ENCODE data around the gene CADPS2.

DNA sequence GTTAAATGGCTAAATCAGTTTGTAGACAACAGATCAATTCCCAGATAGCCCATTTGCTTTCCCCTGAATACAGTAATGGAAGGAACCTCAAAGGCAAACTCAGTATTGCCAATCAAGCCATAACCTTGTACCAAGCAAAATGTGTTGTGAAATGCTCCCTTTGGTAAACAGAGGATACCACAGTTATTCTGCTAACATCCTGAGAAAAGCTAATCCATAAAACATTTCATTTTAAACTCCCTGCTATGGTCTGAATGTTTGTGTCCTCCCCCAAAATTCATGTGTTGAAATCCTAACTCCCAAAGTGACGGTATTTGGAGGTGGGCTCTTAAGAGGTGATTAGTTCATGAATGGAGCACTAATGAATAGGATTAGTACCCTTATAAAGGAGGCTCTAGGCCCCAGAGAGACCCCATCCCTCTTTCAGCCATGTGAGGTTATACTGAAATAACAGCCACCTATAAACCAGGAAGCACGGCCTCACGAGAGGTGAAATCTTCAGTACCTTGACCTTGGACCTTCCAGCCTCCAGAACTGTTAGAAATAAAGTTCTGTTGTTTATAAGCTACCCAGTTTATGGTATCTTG is 94.2 kb downstream of the CADPS2 start:
- no peak for TF ChIP-seq POLR2AphosphoS5 (IDR thresholded peaks at IDR 0.05; ENCODE audit: low read depth, low read length)
- no peak for TF ChIP-seq CHD7 (IDR thresholded peaks at IDR 0.05; ENCODE audit: insufficient replicate concordance, low read length)
- no peak for TF ChIP-seq TCF12 (IDR thresholded peaks at IDR 0.05; ENCODE audit: low read depth, low read length)
- TF ChIP-seq SIN3A (conservative IDR thresholded peaks at IDR 0.05 in 1 of 2, IDR thresholded peaks at IDR 0.05 in 1 of 2; ENCODE audit: low read depth in 1 of 2, low read length in 2 of 2), result no peak
- no peak for TF ChIP-seq CTCF (IDR thresholded peaks at IDR 0.05; ENCODE audit: control extremely low read depth in 1 of 3, insufficient read depth in 1 of 3, low read depth in 1 of 3, low read length in 3 of 3)
- TF ChIP-seq RAD21 (IDR thresholded peaks at IDR 0.05 in 1 of 2, conservative IDR thresholded peaks at IDR 0.05 in 1 of 2; ENCODE audit: low read depth in 2 of 2, low read length in 2 of 2), result no peak
- no peak for TF ChIP-seq CREB1 (IDR thresholded peaks at IDR 0.05)
- TF ChIP-seq EP300 (IDR thresholded peaks at IDR 0.05; ENCODE audit: borderline replicate concordance in 1 of 2, low read depth in 2 of 2, low read length in 2 of 2), result no peak
- TF ChIP-seq, protein P1, sequence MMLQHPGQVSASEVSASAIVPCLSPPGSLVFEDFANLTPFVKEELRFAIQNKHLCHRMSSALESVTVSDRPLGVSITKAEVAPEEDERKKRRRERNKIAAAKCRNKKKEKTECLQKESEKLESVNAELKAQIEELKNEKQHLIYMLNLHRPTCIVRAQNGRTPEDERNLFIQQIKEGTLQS (IDR thresholded peaks at IDR 0.05; ENCODE audit: insufficient read depth, low read depth, low read length), result no peak
- no peak for TF ChIP-seq HDAC2 (IDR thresholded peaks at IDR 0.05; ENCODE audit: borderline replicate concordance in 1 of 2, low read depth in 2 of 2, low read length in 2 of 2)
- TF ChIP-seq RFX5 (IDR thresholded peaks at IDR 0.05; ENCODE audit: borderline replicate concordance, low read depth, low read length), result no peak

Data from H1 (cell line).